Stimulated activated CD8-positive, alpha-beta memory T cell treated with anti-CD3 and anti-CD28 coated beads, Interleukin-4, amount 100 ng/mL, for 48 hours (primary cell): ENCODE results near the gene KAT2A.

Source experiments
- DNase-seq: peaks from one replicate; pipeline ENCODE4 v3.0.0-alpha.2; 2020

The KAT2A gene

DNA sequence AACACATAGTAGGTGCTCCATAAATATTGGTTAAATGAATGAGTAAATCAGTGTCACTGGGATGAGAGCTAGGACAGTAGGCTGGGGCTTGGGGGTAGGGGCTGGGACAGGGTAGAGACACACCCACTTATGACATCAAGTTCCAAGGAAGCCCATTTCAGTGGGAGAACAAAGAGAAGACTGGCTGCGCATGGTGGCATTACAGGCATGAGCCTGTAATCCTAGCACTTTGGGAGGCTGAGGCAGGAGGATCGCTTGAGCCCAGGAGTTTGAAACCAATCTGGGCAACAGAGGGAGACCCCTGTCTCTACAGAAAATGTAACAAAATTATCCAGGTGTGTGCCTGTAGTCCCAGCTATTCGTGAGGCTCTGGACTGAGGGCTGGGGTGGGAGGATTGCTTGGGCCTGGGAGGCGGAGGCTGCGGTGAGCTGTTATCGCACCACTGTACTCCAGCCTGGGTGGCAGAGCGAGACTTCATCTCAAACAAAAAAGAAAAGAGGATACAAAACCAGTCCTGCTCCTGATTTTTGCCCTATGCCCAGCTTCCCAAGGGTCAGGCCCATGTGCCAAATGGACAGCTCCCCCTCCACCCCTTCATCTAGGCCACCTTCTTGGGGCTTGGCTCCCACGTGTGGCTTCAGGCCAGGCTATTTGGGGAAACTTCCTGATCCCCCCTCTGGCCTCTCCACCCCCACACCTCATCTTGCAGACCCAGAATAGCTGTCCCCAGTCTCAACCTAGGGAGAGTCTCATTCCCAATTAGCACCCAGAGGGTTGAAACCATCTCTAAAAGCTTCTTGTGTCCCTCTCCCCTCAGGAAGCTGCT, 30.0 kb downstream of the KAT2A start:
- no peak for DNase-seq

DNA sequence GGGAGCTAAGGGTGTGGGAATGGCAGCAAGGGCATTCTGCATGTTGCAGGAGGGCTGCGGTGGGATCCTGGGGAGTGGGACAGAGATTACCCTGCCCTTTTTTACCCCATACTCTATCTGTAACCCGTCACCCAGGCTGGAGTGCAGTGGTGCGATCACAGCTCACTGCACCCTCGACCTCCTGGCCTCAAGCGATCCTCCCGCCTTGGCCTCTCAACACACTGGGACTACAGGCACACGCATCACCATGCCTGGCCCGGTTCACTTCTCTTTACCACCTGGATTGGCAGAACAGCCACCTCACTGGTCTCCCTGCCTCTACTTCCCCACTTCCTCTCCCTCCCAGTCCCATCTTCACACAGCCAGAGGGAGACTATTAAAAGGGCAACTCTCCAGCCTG, 32.4 kb downstream of the KAT2A start:
- DNase-seq = no peak

DNA sequence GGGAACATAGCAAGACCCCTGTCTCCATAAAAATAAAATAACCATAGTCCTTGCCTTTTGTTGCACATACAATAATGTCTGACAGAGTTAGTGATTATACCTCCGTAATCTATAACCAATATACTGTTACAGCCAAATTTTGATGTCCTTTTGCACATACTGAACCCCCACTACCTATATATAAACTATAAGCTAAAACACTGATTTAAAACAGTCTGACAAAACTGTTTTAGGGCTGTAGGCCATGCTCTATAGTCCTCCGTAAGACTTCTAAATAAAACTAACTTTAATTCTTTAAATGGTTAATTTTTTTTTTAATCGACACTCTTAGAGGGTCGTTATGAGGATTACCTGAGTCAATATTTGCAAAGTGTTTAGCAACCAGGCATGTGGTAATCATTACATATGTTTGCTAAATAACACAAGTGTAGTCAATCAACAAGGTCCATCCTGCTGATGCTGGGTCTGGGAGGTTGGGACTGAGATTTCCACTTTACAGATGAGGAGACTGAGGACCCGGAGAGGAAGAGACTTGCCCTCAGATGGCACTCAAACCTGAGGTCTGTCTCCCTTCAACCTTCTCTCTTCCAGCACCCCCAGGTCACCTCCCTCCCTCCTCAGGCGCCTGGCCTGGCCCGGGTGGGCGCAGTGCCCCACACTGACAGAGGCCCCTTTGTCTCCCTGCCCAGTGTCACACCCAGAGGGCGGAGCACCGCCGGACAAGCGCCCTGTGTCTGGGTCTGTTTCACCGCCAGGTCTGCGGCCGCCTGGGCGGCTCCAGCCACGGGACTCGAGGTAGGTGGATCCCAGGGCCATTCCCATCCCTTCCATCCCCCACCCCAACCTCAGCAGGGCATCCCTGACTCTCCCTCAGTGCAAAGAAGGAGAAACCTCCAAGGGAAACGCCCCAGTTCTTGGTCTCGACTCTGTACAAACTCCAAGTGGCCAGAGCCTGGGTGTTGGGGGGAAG, 33.1 kb downstream of the KAT2A start:
- no peak for DNase-seq

DNA sequence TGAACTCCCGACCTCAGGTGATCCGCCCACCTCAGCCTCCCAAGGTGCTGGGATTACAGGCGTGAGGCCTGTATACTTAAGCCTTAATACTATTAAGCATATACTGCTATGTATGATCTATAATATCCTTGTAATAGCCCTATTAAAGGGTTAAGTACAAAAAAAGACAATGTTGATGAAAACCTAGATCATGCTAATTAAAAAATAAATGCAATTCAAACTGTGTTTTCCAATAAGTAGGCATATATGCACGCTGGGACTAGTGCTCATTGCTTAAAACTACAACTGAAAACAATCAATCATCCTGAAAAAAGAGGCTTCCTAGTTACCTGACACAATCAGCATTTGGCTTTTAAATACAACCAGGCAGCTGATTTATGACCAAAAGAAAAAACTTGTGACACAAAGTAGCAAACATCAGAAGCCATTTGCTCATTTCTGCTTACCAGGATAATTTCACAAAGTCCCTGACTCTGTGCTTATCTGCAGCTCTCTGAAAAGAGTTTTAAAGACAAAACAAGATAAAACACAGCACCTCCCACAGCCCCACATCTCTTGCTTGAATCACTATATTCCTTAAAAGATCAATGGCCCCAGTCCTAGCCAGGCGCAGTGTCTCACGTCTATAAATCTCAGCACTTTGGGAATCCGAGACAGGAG, 34.0 kb downstream of the KAT2A start:
- DNase-seq = no peak

DNA sequence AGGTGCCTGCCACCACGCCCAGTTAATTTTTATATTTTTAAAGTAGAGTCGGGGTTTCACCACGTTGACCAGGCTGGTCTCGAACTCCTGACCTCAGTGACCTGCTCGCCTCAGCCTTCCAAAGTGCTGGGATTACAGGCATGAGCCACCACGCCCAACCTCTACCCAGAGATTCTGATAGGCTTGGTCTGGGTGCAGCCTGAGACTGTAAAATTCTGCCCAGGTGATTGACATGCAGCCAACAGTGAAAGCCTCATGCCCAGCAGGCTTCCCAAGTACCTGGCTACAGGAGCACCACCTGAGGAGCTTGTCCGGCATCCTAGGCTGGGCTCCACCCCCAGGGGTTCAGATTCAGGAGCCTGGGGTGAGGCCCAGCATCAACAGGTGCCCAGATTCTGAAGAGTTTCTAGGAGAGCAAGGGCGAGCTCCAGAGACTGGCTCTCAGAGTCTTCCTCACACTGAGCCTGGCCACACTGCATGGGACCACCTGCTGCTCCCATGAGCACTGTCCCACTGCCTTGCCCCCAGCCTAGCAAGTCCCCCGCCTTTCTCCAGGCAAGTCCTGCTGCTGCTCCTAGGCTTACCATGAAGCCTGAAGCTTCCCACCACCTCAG, 39.5 kb downstream of the KAT2A start:
- no peak for DNase-seq

DNA sequence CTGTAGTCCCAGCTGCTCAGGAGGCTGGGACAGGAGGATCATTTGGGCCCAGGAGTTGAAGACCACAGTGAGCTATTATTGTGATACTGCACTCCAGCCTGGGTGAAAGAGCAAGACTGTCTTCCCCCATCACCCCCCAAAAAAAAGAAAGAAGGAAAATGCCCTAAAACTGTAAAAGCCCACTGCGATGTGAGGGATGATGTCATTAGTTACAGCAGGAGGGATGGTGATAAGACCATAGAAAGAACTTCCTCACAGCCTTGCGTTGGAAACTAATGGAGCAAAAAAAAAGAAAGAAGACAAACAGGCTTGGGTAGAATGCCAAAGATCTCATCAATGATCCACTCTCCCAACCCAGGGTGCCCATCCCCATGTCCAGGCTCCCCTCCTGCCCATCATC, 41.6 kb downstream of the KAT2A start:
- DNase-seq = no peak

DNA sequence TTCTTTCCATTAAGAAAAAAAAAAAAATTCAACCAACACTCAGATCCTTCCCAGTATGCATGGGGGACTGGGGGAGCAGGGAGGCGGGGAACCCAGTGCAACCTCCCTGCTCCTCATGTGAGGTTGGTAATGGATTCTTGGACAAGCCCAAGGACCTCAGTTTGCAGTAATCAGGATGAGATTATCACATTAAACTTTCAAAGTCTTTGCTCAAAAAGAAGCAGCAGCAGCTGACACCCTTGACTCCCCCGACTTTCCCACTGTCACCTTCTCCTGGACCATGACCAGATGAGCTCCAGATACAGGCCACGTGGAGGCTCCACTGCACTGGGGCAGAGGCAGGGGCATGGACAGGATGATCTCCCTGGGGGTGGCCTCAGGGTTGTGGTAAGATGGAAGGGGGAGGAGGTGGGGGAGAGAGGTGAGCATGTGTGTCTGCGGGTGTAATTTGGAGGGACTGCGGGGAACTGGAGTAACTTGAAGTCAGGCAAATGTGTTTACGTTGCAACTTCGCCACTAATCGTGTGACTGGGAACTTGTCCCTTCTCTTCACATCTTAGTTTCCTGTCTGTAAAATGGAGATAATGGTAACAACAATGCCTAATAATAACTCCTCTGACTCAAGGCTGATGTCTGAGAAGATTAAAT, 42.6 kb downstream of the KAT2A start:
- DNase-seq = no peak

DNA sequence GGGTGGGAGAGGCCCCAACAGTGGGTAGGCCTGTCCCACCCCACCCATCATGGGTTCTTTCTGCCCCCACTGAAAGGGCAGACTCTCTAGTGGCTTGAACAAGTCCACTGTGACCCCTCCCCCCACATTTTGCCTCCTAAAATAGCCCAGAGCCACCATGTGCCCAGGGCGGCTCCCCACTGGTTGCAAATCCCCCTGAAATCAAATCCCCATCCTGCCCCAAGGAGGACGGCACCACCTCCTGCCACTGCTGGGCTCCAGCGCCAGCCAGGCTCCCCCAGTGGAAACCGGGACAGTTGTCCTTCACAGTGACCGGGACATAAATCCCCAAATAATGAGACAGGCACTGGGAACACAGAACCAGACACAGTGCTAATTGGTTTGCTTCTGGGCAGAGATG, 43.4 kb downstream of the KAT2A start:
- DNase-seq = no peak

DNA sequence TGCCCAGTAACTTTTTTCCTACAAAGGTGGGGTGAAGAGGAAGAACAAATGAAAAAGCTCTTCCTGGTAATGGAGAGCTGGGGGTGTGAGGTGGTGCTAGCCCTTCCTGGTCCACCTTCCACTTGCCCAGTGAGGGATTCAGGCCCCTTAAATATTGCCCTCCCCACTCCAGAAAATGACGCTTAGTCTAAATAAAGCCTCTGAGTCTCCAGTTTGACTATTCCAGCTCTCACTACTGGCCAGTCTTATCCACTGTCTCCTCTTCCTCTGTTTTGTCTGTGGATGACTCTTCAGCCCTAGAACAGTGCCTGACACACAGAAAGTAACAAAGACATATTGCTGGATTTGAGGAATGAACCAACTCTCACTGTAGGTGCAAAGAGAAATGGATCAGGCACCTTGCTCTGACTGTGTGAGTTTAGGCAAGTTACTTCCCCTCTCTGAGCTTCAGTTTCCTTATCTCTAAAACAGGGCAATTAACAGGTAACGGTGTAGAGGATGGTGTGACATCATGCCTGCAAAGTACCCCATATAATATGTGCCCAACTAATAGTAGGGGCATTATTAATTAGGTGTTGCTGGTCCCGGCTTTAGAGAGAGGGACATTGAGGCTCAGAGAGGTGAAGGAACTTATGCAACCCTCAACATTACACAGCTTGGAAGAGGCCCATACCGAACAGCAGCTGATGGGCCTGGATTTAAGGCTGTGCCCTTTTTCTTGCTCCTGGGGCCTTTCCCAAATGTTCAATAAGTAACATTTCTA, 44.2 kb downstream of the KAT2A start:
- DNase-seq = no peak

DNA sequence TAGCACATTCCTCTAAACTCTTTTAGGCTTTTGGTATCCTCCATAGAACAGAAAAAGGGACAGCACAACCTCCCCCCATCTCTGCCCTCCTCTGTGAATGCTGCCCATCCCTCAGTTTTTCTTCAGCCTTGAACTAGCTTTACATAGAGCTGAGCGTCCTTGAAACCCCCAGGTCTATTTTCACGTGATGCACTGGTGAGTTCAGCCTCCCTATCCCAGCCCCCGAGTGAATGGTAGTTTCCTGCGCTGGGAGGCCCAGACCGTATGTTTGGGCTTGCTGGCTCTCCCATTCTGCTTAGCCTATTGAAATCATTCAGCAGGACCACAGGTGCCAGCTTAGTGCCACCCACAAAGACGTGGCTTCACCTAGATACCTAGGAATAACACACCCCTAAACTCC, 45.4 kb downstream of the KAT2A start:
- DNase-seq = no peak

DNA sequence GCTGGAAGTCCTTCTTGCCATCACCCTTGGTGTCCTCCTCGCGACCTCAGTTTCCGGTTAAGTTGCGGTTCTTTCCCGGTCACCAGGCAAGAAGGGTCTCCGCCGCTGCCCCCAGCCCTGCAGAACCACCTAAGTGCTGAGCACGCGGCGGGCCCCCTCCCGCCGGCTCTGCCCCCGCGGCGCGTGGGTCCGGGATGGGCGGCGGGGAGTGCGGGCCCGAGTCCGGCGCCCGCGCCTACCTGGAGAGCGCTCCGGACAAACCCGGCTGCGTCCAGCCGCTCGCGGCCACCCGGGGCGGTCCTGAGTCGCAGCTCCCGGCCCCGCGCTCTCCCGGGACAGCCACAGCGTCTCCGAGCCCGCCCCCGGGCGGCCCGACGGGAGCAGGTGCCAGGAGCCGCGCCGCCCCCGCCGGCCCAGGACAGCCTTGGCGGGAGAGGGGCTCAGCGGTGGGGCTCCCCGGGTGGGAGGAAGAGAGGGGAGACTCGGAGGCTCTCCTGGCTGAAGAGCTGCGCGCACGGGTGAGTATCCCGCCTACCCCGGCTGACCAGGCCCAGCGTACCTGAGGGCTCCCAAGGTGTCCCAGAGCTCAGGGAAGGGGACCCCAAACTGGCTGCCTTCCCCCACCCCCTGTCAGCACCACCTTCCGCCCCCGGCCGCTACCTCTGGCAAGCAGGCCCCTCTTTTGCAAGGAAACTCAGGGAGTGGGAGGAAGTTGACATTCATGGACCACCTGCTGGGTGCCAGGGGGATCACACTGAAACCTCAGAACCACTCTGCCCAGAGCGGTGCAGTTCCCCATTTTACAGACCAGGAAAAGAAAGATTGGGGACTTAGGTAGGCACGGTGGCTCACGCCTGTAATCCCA, 48.6 kb downstream of the KAT2A start:
- no peak for DNase-seq

DNA sequence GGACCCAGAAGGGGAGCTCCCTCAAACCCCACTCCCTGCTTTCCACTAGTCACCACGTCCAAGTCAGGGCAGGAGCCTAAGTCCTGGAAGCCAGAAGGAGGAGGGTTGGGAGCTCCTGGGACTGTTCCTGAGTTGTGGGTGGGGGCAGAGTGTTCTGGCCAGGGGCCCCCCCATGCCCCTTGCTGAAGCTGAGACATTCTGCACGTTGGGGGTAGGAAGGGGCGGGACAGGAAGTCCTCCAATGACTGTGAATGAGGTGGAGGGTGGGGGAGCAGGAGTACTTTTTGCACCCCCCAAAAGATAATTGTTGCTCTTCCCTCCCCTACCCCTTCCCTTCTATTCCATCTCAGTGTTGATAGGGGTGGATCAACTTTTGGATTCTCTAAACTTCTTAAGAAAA, 49.4 kb downstream of the KAT2A start:
- DNase-seq = peak; percentile 47

DNA sequence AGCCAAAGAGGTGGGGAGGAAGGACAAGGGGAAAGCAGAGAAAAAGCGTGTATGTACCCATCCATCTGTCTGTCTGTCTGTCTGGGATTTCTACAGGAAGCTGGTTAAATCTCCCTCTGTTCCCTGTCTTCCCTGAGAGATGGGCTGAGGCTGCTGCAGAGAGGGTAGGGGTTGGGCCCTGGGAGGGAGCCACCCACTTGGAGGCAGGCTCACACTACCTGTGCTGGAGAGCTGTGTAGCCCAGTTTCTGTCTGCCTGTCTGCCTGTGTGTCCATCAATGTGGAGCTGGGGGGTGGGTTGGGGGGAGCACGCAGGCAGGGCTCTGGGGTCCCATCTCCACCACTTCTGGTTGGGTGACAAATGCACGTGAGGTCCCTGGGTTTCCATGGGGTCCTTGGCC, 52.2 kb downstream of the KAT2A start:
- no peak for DNase-seq

DNA sequence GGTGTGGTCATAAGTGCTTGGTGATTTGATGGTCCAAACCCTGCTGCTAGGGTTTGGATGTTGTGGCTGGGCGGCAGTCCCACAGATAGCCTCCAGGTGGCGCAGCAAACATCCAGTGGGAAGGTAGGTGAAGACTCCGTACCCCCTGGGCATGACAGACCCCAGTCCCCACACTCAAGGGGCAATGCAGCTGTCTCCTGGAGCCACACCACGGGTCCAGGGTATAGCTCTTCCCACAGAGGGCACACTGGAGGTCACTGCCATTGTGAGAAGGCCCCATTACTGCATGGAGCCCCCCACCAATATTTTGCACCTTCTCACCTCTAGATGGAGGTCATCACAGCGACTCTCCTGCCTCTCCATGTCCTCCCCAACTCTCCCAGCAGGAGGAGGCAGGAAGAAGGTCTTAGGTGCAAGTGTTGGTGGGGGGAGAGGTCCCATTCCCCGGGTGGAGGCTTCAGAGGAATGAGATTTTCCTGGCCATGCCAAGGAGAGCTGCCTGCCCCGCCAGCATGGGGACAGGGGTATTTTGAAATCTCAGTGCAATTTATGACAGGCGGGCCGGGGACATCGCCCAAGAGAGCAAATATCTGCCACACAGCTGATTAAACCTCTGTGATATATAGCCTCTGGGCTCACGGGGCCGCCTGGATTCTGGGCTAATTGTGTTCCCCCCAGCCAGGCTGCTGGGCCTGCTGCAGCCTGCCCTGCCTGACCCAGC, 53.6 kb downstream of the KAT2A start:
- peak; percentile 92 for DNase-seq

DNA sequence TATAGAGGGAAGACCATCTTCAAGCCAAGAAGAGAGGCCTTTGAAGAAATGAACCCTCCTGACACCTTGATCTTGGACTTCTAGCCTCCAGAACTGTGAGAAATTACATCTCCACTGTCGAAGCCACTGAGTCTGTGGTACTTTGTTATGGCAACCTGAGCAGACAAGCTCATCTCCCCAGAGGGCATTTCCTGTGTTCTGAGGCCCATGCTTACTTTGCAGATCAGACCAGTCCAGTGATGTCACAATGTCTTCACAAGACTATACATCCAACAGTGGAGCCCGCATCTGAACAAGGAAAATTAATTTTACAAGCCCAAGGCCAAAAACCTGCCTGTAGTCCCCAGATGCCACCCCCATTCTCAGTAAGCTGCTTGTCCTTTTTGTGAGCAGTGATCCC, 56.0 kb downstream of the KAT2A start:
- no peak for DNase-seq
